HFF-Myc (cell line): ENCODE measurements around the gene KIFC1.

ENCODE experiments used
- DNase-seq: peaks from one replicate; pipeline ENCODE4 v3.0.0-alpha.2; 2011; ENCODE audit warnings: low read depth; ENCODE audit errors: extremely low read depth
- H3K4me3 ChIP-seq: replicated peaks from 2 replicates; pipeline ENCODE4 v1.5.1; 2011; ENCODE audit warnings: low read depth, mild to moderate bottlenecking, control low read depth, low read length
- TF ChIP-seq, protein P1 (sequence below): IDR thresholded peaks from 2 replicates; pipeline ENCODE4 v1.5.1; 2012; ENCODE audit warnings: mild to moderate bottlenecking, low read depth, low read length, control low read depth; ENCODE audit errors: missing control alignments

The KIFC1 gene

DNA sequence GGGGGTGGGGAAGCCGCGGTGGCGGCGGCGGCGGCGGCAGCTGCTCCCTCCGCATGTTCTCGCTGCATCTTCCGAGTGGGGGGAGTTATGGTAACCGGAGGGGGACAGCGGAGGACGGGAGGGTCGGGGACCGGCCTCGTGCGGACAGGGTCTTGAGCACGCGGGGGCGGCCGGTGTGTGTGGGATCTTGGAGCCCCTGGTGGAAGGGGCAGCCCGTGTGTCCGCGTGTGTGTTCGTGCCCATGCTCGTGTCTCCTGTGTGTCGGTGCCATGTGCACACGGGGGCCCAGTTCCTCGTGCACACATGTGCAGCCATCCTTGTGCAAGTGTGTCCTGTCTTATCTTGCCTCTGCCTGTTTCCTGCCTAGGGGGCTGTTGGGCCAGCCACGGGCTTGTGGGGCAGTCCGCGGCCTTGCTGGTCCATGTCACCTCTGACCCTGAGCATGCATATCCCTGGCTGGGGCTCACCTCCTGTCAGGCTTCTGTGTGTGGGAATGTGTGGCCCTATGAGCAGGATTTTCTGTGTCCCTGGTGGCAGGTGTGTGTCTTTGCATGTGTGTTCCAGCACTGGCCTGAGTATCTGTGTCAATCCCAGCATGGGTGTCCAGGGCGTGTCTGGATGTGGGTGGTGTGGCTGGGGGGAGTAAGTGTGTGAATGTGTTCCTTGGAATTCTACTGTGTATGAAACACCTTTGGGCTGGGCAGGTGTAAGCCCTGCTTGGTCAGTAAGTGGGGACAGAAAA is 36.8 kb downstream of the KIFC1 start:
- H3K4me3 ChIP-seq: peak overlapping the region; percentile 53
- DNase-seq: no peak
- TF ChIP-seq, protein P1, sequence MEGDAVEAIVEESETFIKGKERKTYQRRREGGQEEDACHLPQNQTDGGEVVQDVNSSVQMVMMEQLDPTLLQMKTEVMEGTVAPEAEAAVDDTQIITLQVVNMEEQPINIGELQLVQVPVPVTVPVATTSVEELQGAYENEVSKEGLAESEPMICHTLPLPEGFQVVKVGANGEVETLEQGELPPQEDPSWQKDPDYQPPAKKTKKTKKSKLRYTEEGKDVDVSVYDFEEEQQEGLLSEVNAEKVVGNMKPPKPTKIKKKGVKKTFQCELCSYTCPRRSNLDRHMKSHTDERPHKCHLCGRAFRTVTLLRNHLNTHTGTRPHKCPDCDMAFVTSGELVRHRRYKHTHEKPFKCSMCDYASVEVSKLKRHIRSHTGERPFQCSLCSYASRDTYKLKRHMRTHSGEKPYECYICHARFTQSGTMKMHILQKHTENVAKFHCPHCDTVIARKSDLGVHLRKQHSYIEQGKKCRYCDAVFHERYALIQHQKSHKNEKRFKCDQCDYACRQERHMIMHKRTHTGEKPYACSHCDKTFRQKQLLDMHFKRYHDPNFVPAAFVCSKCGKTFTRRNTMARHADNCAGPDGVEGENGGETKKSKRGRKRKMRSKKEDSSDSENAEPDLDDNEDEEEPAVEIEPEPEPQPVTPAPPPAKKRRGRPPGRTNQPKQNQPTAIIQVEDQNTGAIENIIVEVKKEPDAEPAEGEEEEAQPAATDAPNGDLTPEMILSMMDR: peak; percentile 32

DNA sequence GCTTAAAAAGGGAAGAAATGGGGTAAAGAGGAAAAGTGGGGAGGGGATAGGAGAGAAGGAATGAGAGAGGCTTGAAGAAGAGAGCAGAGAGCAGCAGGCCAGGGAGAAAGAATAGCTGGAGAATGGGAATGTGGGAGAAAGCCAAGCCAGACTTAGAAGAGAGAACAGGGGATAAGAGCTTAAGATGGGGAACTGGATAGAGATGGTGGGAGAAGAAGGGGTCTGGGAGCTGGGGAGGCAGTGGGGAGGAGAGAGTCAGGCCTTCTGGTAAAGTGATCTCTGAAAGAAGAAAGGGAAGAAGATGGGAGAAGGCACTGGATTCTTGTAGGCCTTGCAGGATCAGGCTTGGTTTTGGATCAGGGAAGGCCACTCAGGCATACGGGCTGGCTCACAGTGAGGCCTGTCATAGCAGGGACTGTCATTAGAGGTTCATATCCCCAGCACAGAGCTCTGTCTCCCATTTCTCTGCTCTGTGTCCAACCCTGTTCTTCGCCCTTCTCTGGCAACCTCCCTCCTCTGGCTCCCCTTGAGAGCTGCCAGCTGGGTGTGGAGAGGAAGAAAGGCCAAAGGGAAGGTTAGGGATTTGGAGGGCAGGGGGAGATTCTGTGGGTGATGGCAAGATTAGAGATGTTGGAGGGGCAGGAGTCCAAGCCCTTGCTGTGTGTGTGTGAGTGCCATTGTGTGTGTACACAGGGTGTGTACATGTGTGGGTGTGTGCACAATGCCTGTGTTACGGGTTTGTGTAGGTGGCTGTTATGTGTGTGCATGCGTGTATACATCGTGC is 37.5 kb downstream of the KIFC1 start:
- TF ChIP-seq, protein P1: no peak
- H3K4me3 ChIP-seq: peak overlapping the region; percentile 53

GRCh38 chr6:33429750-33430052 is 38.1 kb downstream of the KIFC1 start:
- TF ChIP-seq, protein P1: no peak
- peak overlapping the region; percentile 53 for H3K4me3 ChIP-seq
- DNase-seq: no peak

More for the DNA sequence above, 37.5 kb downstream of the KIFC1 start:
- no peak for DNase-seq

GRCh38 chr6:33430334-33430733 is 38.7 kb downstream of the KIFC1 start:
- DNase-seq: no peak
- no peak overlapping the region; the same call in 1 of the 2 replicates for H3K4me3 ChIP-seq
- TF ChIP-seq, protein P1: no peak

DNA sequence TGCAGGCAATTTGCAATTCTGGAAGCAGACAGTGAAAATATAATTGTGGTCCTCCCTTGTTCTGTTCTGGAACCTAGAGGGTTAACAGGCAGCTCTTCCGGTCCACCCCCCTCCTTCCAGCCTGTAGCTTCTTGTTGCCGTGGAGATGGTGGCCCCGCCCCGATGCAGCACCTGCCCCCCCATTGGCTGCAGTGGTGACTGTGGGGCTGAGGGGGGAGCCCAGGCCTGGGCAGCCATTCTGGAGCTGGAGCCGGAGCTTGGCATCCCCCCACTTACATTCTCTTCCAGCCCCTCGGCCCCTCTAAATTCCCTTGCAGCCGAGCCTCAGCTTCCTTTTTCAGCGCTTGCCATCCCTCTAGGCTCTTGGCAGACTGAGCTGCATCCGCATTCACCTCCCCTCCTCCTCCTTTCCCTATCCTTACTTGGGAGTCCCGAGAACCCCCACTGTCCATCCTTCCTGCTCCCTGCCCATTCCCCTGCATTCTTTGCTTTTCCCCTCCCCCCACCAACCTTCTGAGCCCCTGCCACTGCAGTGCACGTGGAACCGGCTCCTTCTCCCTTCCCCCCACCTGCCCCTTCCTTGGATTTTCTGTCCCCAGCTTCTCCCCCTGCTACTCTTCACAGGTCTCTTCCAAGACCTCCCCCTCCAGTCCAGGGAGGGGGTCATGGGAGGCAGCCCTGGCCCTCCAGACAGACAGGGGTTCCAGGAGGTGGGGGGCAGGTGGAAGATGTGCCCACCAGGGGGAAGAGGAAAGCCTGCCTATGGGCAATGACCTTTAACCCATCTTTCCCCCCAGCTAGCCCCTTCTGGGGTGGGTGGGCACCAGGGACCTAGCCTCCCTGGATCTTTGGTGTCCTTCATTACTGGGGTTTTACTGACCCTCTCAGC is 39.6 kb downstream of the KIFC1 start:
- no peak for DNase-seq
- TF ChIP-seq, protein P1: no peak
- H3K4me3 ChIP-seq: peak overlapping the region; percentile 32

DNA sequence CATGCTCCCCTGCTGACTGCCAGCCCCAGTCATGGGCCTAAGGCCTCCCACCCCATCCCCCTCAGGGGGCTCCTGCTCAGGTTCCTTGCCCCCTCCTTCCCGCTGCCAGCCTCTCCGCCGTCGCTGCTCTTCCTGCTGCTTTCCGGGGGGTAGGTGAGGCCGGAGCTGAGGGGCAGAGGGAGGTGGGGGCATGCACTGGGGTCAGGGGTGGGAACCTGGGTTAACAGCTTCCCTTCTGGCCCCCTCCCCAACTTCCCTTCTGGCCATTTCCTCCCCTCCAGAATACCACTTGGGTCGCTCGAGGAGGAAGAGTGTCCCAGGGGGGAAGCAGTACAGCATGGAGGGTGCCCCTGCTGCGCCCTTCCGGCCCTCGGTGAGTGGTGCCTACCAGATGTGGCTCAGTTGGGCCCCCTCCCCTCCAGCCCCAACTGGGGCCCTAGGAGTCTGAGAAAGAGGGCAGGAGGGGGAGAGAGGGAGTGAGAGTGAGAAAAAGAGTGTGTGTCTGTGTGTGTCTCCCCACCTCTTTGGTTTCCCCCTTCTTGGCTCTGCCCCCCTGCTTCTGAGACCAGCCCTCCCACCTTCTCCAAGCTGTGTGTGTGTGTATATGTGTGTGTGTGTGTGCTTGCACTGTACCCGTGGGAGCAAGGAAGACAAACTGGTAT is 40.4 kb downstream of the KIFC1 start:
- no peak for DNase-seq
- TF ChIP-seq, protein P1: no peak
- no peak overlapping the region for H3K4me3 ChIP-seq
